Peyer's patch (tissue), 4 donors: ENCODE measurements around the gene SULF2.

ENCODE experiments used
- CTCF ChIP-seq, 6 experiments: fragments of 450-650 bp in 4 of 6; fragments of 200-600 bp in 2 of 6; sonication (generic) in 1 of 6; IDR thresholded peaks; one replicate each; pipeline ENCODE4 v1.5.1; 2017 to 2019; ENCODE audit warnings: antibody characterized with exemption in 6 of 6, mild to moderate bottlenecking in 3 of 6, moderate library complexity in 1 of 6
- POLR2A ChIP-seq, 2 donors: fragments of 450-650 bp; IDR thresholded peaks; one replicate each; pipeline ENCODE4 v1.5.1; 2017; ENCODE audit warnings: antibody characterized with exemption in 2 of 2, mild to moderate bottlenecking in 2 of 2, moderate library complexity in 2 of 2

- no peak for TF ChIP-seq CTCF (IDR thresholded peaks at IDR 0.05)
- TF ChIP-seq POLR2A (IDR thresholded peaks at IDR 0.05): no peak
Observed at GRCh38 chr20:47669152-47669425, 116.2 kb downstream of the SULF2 start.
